ENCODE data around the gene FLG2.

Gene FLG2

GRCh38 chr1:152359906-152360305 is at the start of gene FLG2:
TSS of gene FLG2 (minus strand) at chr1:152360006. CDS start at chr1:152358884, 1,122 bp downstream.
- DNase-seq (ENCODE audit: low read depth), result no peak

GRCh38 chr1:152408664-152409063 is 48.9 kb upstream of the FLG2 start:
- no peak for DNase-seq (ENCODE audit: low read depth)

DNA sequence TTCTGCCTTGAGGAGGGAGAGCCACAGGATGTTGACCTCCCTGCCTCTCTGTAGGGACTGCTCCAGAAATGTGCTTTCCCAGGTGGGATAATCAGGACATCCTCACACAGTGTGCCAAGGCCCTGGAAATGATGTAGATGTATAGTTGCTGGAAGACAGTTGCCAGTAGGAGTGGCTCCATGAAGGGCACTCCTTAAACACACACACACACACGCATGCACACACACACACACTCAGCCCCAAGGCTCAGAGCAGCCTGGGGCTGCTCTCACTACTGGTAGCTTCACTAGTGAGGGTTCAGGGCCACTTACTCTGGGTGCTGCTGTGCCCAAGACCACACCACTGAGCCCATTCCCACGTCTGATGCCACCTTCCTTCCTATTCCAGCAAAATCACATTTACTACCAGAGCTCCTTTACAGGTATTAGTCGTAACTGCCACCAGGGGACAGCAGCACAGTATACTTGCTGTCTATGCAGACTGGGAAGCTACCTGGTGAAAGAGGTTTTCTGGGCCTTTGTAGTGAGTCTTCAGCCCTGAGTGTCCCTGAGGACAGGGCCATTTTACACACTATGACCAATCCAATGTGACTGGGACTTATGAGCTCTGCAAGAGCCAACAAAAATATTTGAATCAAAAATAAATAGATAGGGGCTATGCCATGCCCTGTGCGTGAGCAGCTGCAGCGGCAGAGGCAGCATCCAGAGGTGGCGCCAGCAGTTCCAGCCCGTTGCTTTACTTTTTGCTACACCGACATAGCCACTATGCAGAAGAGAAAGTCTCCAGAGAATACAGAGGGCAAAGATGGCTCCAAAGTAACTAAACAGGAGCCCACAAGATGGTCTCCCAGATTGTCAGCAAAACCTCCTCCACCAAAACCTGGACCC is 39.2 kb upstream of the FLG2 start:
- no peak for DNase-seq (ENCODE audit: low read depth)

GRCh38 chr1:152397474-152397873 is 37.7 kb upstream of the FLG2 start:
- no peak for DNase-seq (ENCODE audit: low read depth)

DNA sequence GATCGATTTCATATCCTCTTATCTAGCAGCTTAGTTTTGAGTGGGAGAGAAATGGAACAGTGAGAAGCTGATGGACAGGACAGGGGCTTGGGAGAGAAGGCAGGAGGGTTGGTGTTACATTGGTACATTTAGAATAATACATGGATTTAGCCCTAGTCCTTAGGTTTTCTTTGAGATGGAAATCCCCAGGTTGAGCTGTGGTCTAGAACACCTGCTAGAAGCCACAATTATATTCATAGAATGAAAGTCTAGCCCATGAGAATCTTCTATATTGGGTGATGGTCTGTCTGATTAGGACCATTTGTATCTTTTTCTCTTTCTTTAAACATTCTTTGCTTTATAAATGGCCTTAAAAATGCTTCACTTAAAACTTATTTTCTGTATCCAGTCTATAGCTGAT is 34.3 kb upstream of the FLG2 start:
- DNase-seq (ENCODE audit: low read depth), result no peak

DNA sequence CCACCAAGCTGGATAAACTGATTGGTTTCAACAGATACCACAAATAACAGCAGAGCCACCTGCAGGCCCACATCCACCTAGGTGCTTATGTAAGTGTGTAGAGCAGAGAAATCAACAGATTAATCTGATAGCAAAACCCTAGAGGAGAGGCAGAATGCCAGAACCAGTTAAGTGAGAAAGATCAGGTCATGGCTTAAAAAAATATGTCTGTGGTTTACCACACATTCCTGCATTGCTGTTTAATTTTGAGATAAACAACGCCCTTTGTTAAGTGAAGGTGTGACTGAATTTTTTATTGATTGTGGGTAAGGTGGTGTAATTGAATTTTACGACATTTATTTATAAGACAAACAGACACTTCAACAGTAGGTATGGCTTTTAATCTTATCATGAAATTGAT is 33.1 kb upstream of the FLG2 start:
- no peak for DNase-seq (ENCODE audit: low read depth)

GRCh38 chr1:152388889-152389288 is 29.1 kb upstream of the FLG2 start:
- no peak for DNase-seq (ENCODE audit: low read depth)

GRCh38 chr1:152386940-152387339 is 27.1 kb upstream of the FLG2 start:
- no peak for DNase-seq (ENCODE audit: low read depth)

DNA sequence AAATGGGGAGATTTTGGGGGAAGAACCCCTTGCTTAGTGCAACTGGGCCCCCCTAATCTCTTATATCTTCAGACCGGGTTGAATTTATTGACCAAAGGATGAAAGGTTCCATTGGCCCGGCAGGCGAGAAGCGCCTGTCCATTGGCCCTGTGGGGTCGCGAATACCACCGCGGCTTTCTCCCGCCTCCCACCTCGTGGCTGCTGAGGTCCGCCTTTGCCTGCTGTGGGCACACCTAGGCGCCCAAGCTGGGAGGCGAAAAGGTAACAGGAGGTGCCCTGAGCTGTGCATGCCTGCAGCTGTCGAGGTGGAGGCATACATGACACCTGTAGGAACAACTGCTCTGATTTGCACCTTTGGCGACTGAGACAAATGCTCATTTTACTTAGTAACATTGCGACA is 21.1 kb upstream of the FLG2 start:
- no peak for DNase-seq (ENCODE audit: low read depth)

- DNase-seq (ENCODE audit: low read depth), result no peak
Measured at GRCh38 chr1:152374451-152374850, 14.6 kb upstream of the FLG2 start.

DNA sequence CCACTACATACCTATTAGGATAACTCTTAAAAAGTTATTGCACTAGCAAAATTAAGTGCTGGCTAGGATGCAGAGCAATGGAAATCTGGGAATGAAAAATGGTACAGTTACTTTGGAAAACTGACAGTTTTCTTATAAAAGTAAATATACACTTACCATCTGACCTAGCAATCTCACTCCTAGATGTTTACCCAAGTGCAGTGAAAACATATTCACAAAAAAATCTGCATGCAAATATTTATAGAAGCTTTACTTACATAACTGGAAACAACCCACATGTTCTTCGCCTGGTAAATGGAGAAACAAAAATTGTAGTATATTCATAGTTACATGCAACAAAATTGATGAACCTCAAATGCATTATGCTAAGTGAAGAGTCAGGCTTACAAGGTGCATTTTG is 12.9 kb upstream of the FLG2 start:
- no peak for DNase-seq (ENCODE audit: low read depth)

GRCh38 chr1:152367436-152367835 is 7.6 kb upstream of the FLG2 start:
- no peak for DNase-seq (ENCODE audit: low read depth)

DNA sequence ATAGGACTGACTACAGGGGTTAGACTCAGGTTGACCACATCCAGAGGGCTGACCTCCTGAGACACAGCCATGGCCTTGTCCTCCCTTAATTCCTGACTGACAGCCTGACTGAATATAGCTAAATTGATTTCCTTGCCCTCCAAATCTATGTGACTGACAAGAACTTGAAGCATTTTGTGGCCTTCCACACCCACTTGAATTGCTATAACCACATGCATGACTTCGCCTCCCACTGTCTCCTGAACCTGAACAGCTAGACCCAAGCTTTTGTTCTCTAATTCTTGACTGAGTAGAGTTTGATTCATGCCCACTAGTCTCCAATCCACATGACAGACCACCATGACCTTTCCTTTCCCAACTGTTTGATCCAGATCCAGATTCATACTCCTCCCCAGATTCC is 3.1 kb downstream of the FLG2 start:
- no peak for DNase-seq (ENCODE audit: low read depth)

GRCh38 chr1:152349611-152350010 is 10.2 kb downstream of the FLG2 start:
- no peak for DNase-seq (ENCODE audit: low read depth)

DNA sequence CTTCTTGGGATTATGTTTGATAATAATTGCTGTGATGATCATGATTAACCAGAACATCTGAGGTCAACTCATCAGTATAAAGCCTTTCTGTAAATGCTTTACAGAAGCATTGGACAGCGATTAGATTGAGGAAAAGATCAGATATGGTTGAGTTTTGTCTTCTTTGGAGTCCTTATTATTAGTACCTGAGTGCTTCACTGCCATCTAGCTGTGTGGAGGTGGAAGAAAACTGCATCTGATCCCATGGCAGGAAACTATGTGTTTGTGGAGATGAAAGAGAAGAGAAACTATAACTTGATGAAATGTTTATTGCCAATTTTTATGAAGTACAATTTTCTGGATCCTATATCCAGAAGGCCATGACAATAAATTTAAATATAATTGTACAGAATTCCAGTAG is 11.4 kb downstream of the FLG2 start:
- no peak for DNase-seq (ENCODE audit: low read depth)

DNA sequence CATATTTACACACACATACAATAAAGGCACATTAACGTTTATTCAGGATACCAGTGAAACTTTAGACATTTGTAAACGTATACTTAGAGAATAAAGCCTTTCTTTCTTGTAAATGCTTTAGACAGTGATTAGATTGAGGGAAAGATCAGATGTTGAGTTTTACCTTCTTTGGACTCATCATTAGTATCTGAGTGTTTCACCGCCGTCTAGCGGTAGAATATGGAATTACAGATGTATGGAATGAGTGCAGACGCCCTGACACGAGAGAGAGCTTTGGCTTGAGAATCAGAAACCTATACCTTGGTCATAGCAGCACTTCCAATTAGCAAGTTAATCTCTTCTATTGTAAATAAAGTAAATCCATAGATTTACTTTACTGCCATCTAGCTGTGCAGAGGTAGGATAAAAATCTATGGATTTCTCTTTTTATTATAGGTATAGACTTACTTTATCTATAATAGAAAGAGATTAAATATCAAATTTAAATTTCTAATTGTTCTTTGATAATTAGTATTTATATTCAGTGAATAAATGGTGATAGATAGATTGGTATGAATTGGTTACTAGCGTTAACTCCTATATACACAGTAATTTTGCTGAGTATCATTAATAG is 12.6 kb downstream of the FLG2 start:
- DNase-seq (ENCODE audit: low read depth), result no peak

DNA sequence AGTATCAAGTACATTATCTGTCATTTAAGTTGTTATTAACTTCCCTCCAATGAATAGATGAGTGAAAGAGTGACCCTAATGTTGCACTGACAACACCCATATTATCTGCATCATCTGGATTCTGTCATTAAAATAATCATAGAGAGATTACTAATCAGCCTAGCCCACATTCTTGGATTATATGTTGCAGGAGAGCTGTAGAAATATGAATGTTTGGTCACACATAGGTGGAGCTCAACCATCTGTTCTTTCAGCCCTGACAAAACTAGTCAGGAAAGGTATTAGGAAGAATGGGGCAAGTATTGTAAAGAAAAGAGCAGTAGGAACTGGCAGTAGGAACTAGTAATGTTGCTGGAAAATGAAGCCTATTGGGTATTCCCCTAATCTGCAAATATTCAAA is 15.4 kb downstream of the FLG2 start:
- no peak for DNase-seq (ENCODE audit: low read depth)

DNA sequence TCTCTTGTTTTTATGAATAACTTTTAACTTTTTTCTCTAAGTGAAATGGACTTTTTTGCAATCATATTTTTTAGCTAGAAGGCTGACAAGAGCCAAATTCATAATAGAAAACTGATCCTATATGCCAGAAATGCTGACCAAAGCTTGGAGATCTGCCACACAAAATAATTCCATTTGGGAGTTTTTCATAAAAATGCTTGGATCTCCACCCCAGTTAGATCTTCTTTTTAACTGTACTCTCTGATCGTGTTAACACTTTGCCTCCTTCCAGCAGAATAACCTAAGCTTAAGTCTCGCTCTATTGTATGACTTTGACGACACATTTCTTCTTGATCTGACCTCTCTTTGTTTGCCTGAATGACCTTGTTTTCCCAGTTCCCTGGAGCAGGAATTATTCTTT is 16.8 kb downstream of the FLG2 start:
- DNase-seq (ENCODE audit: low read depth), result no peak

DNA sequence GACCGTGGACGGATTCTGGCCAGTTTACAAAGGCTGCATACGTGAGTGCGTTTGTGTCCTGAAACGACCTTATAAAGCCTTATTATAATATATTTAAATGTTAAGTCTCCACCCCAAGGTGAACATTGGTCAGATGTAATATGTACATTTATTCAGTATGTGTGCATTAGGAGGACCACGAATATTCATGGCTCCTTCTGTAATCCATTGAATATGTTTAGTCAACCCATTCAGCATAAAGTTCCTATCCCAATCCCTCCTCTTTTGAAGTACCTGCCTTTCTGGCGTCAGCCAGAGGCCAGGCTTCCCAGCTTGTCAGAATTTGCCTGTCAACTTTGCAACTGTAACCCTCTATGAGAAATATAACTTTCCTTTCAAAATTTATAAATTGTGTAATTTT is 24.4 kb downstream of the FLG2 start:
- no peak for DNase-seq (ENCODE audit: low read depth)

- no peak for DNase-seq (ENCODE audit: low read depth)
Measured at GRCh38 chr1:152328801-152329391, 30.9 kb downstream of the FLG2 start.

DNA sequence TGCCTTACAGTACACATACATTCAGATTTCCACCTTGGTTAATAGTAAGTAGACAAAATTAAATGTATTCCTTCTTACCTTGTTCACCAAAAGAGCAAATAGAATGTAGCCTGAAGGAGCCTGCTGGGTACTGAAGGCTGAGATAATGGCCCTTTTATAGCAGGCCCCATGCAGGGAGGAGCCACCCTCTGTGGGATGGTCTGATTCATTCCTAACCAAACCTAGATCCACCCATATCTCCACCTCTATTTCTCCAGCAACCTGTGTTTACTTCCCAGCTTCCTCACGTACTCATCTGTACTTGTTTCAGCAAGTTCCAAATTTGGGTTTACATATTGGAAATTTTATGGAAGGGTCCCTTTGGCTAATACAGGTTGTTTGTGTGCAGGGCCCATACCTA is 34.7 kb downstream of the FLG2 start, which contains the start of gene FLG:
FLG (minus strand) TSS at position 129 of the 400 bp plus-strand sequence. CDS start 9,783 bp downstream, outside the sequence.
- no peak for DNase-seq (ENCODE audit: low read depth)

GRCh38 chr1:152313970-152314369 is 45.8 kb downstream of the FLG2 start:
- DNase-seq (ENCODE audit: low read depth), result no peak

- DNase-seq (ENCODE audit: low read depth), result no peak
Measured at GRCh38 chr1:152313319-152313801, 46.4 kb downstream of the FLG2 start.
